Mesendoderm (in vitro differentiated cells): ENCODE results near the gene CMTM5. TPM values are rescaled to one million over a fixed set of nuclear protein-coding genes. Genes with fewer than 3 reads are reported as not detected.

ENCODE experiments used
- DNase-seq: peaks from one replicate; pipeline ENCODE4 v3.0.0; 2013
- H2AK5ac ChIP-seq: 2 replicates; pipeline ENCODE4 v1.6.1; 2013; ENCODE audit warnings: low read length, inconsistent platforms
- H2BK120ac ChIP-seq: 2 replicates; pipeline ENCODE4 v1.6.1; 2013; ENCODE audit warnings: low read depth, mild to moderate bottlenecking, low read length, moderate library complexity, mixed read lengths
- H2BK15ac ChIP-seq: replicated peaks from 2 replicates; pipeline ENCODE4 v1.6.1; 2013; ENCODE audit warnings: low read depth, mild to moderate bottlenecking, moderate library complexity
- H2BK5ac ChIP-seq: 2 replicates; pipeline ENCODE4 v1.6.1; 2013; ENCODE audit warnings: low read length, inconsistent platforms
- H3K18ac ChIP-seq: 2 replicates; pipeline ENCODE4 v1.6.1; 2013; ENCODE audit warnings: mild to moderate bottlenecking, low read length, mixed read lengths
- H3K23ac ChIP-seq: one replicate; pipeline ENCODE4 v1.6.1; 2013; ENCODE audit warnings: low read length
- H3K27ac ChIP-seq: 2 replicates; pipeline ENCODE4 v1.5.1; 2013; ENCODE audit warnings: low read depth, mild to moderate bottlenecking, inconsistent platforms, low read length, moderate library complexity
- H3K27me3 ChIP-seq: 2 replicates; pipeline ENCODE4 v1.6.1; 2013; ENCODE audit warnings: low read length, control low read depth, mild to moderate bottlenecking, inconsistent platforms; ENCODE audit not compliant: insufficient read depth, poor library complexity
- H3K36me3 ChIP-seq: 2 replicates; pipeline ENCODE4 v1.6.1; 2013; ENCODE audit warnings: low read length, inconsistent platforms; ENCODE audit not compliant: control insufficient read depth, insufficient read depth
- H3K4ac ChIP-seq: one replicate; pipeline ENCODE4 v1.6.1; 2013; ENCODE audit warnings: low read depth, mild to moderate bottlenecking, low read length, moderate library complexity
- H3K4me1 ChIP-seq: 2 replicates; pipeline ENCODE4 v1.6.1; 2013; ENCODE audit warnings: low read depth, low read length, inconsistent platforms; ENCODE audit not compliant: control insufficient read depth
- H3K4me2 ChIP-seq: 2 replicates; pipeline ENCODE4 v1.6.1; 2013; ENCODE audit warnings: low read length
- H3K4me3 ChIP-seq: 2 replicates; pipeline ENCODE4 v1.5.1; 2013; ENCODE audit warnings: mild to moderate bottlenecking, low read length
- H3K56ac ChIP-seq: one replicate; pipeline ENCODE4 v1.6.1; 2013; ENCODE audit warnings: low read length
- H3K79me1 ChIP-seq: 2 replicates; pipeline ENCODE4 v1.6.1; 2013; ENCODE audit warnings: low read length, inconsistent platforms
- H3K79me2 ChIP-seq: 2 replicates; pipeline ENCODE4 v1.6.1; 2013; ENCODE audit warnings: mild to moderate bottlenecking, low read length; ENCODE audit not compliant: control insufficient read depth, insufficient read depth
- H3K9ac ChIP-seq: 2 replicates; pipeline ENCODE4 v1.6.1; 2013; ENCODE audit warnings: low read length, inconsistent platforms
- H4K5ac ChIP-seq: one replicate; pipeline ENCODE4 v1.6.1; 2013; ENCODE audit warnings: low read length
- H4K8ac ChIP-seq: one replicate; pipeline ENCODE4 v1.6.1; 2013; ENCODE audit warnings: low read depth, mild to moderate bottlenecking, control low read depth, low read length, moderate library complexity
- WGBS: extraction: QIAGEN DNeasy Blood & Tissue Kit; methylation state at CpG from one replicate; pipeline ENCODE4 v1.1.7; 2013; ENCODE audit warnings: low lambda C conversion rate, missing lambda C conversion rate; ENCODE audit not compliant: insufficient coverage; ENCODE audit errors: extremely low coverage; 5-methylcytosine and 5-hydroxymethylcytosine counted together
- polyA plus RNA-seq, 2 experiments: library from polyadenylated mRNA; stranded (reverse); fragments of 200-250 nt; gene quantifications; one replicate each; pipeline ENCODE4 v1.2.3, GENCODE V29; 2013

The CMTM5 gene, protein sequence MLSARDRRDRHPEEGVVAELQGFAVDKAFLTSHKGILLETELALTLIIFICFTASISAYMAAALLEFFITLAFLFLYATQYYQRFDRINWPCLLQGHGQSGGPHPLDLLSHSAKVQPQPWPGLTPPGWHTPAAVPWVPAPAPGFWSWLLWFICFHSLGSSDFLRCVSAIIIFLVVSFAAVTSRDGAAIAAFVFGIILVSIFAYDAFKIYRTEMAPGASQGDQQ
- 0.06 TPM for polyA plus RNA-seq (2013, experiment 1 of 2)
- 0.06 TPM for polyA plus RNA-seq (2013, experiment 2 of 2)

DNA sequence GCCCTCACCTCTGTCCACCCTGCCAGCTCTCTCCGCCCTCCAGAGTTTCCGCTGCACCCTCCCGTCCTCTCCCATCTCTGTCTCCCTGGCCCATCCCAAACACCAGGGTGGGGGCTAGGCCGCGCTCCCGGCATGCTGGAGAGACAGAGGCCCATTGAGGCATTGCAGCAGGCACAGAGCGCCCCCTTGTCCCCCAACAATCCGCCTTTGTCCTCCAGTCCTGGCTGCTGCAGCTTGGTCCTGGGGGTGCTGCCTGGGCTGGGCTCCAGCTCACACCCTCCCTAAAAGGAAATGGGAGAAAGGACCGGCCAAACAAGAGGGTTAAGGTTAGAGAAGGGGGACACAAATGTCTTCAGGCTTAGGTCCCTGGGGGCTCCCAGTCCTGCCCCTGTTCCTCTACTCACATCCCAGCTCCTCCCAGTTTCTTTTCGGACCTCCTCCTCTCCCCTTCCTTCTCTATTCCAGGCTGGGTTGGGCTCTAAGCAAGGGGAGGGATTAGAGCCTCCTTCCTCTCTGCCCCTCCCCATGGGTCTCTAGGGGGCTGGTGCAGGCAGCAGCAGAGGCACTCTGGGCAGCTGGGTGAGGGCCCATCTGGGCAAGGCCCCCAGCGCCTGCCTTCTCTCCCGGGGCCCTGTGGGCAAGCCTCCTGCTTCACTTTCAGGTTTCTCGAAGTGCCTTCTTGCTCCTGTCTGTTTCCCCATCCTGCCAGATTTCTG is at the start of gene CMTM5:
Gene CMTM5, plus strand, starts transcription at position 565 of the 716 bp plus-strand sequence. CDS start 206 bp downstream, outside the sequence.
- H3K27me3 ChIP-seq: no peaks in the 10 kb centered on the region
- H3K79me1 ChIP-seq: no peaks in the 10 kb centered on the region
- no peak within 1 kb of the TSS for H4K5ac ChIP-seq
- H2AK5ac ChIP-seq: no peak within 1 kb of the TSS
- H3K4me1 ChIP-seq: peaks cover 3% of the 10 kb centered on the region
- no peak within 1 kb of the TSS for H2BK15ac ChIP-seq
- H3K36me3 ChIP-seq: no peaks in the 10 kb centered on the region
- peak within 1 kb of the TSS; percentile 40 for H3K4me2 ChIP-seq
- H3K79me2 ChIP-seq: no peaks in the 10 kb centered on the region
- peak; percentile 76 for DNase-seq
- WGBS: no CpG with 5 or more reads among the region's 13 CpGs
- H3K4me3 ChIP-seq: no peak within 1 kb of the TSS
- H3K9ac ChIP-seq: peak within 1 kb of the TSS; percentile 66
- H4K8ac ChIP-seq: no peak within 1 kb of the TSS
- no peak within 1 kb of the TSS for H2BK120ac ChIP-seq
- H3K18ac ChIP-seq: no peak within 1 kb of the TSS
- H3K27ac ChIP-seq: no peak within 1 kb of the TSS
- H3K56ac ChIP-seq: peak within 1 kb of the TSS; percentile 83
- H3K4ac ChIP-seq: no peak within 1 kb of the TSS
- no peak within 1 kb of the TSS for H3K23ac ChIP-seq
- no peak within 1 kb of the TSS for H2BK5ac ChIP-seq

DNA sequence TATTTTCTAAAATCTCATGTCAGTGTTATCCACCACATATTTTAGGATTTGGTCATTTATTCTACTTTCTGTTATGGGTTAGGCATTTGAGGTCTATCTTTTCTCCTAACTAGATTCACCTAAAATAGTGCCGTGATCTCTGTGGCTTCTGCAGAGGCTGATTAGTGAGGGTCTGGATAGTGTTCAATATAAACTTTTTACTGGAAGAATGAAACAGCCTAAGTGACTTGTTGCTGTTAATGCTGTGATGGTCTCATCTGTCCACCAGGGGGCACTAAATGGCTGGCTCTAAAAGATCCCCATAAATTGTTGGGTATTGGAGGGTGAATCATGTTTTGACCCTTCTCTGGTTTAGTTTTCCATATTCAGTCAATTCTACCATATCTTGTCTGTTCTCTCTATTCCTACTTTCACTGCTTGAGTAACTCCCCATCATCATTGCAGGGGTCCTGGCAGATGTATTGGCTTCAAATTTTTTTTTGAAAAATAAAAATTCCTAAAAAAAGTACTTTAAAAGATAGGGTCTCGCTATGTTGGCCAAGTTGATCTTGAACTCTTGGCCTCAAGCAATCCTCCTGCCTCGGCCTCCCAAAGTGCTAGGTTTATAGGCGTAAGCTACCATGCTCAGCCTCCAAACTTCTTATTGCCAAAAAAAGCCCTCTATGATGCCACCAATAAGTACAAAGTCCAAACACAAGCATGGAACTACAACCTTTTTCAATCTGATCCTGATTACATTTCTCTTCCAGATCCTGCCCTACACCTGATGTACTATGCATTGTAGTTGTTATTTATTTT is 48.7 kb upstream of the CMTM5 start:
- Histone ChIP-seq H4K8ac (no peak overlapping the region), H3K27me3 (no peaks in the 10 kb centered on the region), H3K79me1 (peaks cover 4% of the 10 kb centered on the region), H3K23ac (no peak overlapping the region), H2BK15ac (no peak overlapping the region), H3K9ac (no peak overlapping the region), H3K4me2 (no peak overlapping the region), H3K4me3 (no peak overlapping the region), H3K4ac (no peak overlapping the region), H4K5ac (no peak overlapping the region), H3K36me3 (peaks cover 3% of the 10 kb centered on the region), H2BK120ac (no peak overlapping the region), H3K79me2 (peaks cover 4% of the 10 kb centered on the region), H3K4me1 (no peaks in the 10 kb centered on the region), H3K56ac (no peak overlapping the region), H3K18ac (no peak overlapping the region), H3K27ac (no peak overlapping the region), H2BK5ac (no peak overlapping the region), H2AK5ac (no peak overlapping the region)
- WGBS: no CpG with 5 or more reads among the region's 4 CpGs
- peak; percentile 75 for DNase-seq

DNA sequence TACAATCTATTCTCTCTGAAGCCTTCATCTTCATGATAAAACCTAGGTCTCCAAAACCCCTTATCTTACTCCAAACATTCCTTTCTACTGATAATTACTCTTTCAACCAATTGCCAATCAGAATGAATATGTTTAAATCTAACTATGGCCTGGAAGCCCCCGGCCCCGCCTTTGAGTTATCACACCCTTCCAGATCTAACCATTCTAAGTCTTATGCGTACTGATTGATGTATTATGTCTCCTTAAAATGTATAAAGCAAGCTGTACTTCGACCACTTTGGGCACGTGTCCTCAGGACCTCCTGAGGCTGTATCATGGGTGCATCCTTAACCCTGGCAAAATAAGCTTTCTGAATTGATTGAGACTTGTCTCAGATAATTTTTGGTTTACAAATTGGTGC is 41.2 kb upstream of the CMTM5 start:
- no peak overlapping the region for H4K8ac ChIP-seq
- DNase-seq: no peak
- H4K5ac ChIP-seq: no peak overlapping the region

DNA sequence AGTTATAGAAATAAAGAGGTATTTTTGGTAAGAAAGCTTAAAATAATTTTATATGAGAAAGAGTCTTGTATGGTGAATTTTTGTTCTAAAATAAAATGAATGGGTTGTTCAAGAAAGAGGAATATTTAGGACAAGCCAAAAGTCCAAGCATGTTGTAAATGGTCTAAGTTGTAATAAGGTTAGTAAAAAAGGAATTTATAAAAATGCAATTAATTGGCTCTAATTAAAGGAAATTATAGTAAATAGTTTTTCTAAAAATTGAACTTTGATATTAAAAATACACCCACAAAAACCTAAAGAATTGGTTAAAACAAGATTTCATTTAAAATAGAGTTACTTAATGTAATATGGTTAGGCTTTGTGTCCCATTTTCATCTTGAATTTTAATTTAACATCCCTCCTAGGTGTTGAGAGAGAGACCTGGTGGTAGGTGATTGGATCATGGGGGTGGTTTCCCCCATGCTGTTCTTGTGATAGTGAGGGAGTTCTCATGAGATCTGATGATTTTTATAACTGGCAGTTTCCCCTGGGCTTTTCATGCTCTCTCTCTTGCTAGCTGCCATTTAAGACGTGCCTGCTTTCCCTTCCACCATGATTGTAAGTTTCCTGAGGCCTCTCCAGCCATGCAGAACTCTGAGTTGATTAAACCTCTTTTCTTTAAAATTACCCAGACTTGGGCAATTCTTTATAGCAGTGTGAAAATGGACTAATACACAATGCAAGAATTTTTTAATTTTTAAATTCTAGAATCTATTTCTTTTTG is 37.2 kb upstream of the CMTM5 start:
- Histone ChIP-seq H3K79me1 (no peaks in the 10 kb centered on the region), H2BK5ac (no peak overlapping the region), H3K56ac (no peak overlapping the region), H2BK120ac (no peak overlapping the region), H3K27ac (no peak overlapping the region), H3K23ac (no peak overlapping the region), H3K4me3 (no peak overlapping the region), H3K79me2 (no peaks in the 10 kb centered on the region), H3K4me2 (no peak overlapping the region), H4K8ac (no peak overlapping the region), H3K4ac (no peak overlapping the region), H3K9ac (no peak overlapping the region), H3K36me3 (no peaks in the 10 kb centered on the region), H3K4me1 (no peaks in the 10 kb centered on the region), H3K27me3 (no peaks in the 10 kb centered on the region), H2AK5ac (no peak overlapping the region), H2BK15ac (no peak overlapping the region), H3K18ac (no peak overlapping the region), H4K5ac (no peak overlapping the region)
- peak; percentile 50 for DNase-seq
- WGBS: no CpG with 5 or more reads among the region's 1 CpG

More for the DNA sequence above, 41.2 kb upstream of the CMTM5 start:
- Histone ChIP-seq H3K27ac (no peak overlapping the region), H3K79me2 (no peaks in the 10 kb centered on the region), H3K23ac (no peak overlapping the region), H3K18ac (no peak overlapping the region), H2BK15ac (no peak overlapping the region), H3K79me1 (no peaks in the 10 kb centered on the region), H3K4ac (no peak overlapping the region), H3K27me3 (no peaks in the 10 kb centered on the region), H3K56ac (no peak overlapping the region), H3K4me3 (no peak overlapping the region), H3K9ac (no peak overlapping the region), H2AK5ac (no peak overlapping the region), H3K4me2 (no peak overlapping the region), H3K36me3 (no peaks in the 10 kb centered on the region), H3K4me1 (no peaks in the 10 kb centered on the region), H2BK5ac (no peak overlapping the region), H2BK120ac (no peak overlapping the region)
- no CpG with 5 or more reads among the region's 5 CpGs for WGBS

DNA sequence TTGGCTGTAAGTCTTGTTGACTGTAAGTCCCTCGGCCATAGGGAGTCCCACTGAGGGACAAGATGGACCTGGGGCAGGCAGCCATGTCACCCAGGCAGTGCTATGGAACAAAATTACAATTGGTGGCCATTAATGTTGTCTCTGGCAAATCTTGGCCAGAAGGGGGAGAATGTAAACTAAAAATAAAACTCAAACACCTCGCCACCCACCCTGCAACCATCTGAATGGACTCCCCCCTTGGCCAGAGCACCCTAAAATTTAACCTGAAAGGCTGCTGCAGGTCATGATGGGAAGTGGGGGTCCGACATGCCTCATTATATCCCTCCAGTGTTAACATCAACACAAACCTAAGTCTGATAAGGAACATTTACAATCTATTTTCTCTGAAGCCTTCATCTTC is 32.4 kb upstream of the CMTM5 start:
- no peaks in the 10 kb centered on the region for H3K4me1 ChIP-seq
- no peak overlapping the region for H4K5ac ChIP-seq
- no peak overlapping the region for H2AK5ac ChIP-seq
- H3K9ac ChIP-seq: no peak overlapping the region
- no peak overlapping the region for H3K4me3 ChIP-seq
- DNase-seq: no peak
- no peaks in the 10 kb centered on the region for H3K79me1 ChIP-seq
- H3K56ac ChIP-seq: no peak overlapping the region
- H3K27ac ChIP-seq: no peak overlapping the region
- H3K23ac ChIP-seq: no peak overlapping the region
- no CpG with 5 or more reads among the region's 3 CpGs for WGBS
- H3K4ac ChIP-seq: no peak overlapping the region
- H3K4me2 ChIP-seq: no peak overlapping the region
- H3K36me3 ChIP-seq: no peaks in the 10 kb centered on the region
- H2BK15ac ChIP-seq: no peak overlapping the region
- no peak overlapping the region for H2BK5ac ChIP-seq
- H3K79me2 ChIP-seq: no peaks in the 10 kb centered on the region
- H4K8ac ChIP-seq: no peak overlapping the region
- no peaks in the 10 kb centered on the region for H3K27me3 ChIP-seq
- H3K18ac ChIP-seq: no peak overlapping the region
- H2BK120ac ChIP-seq: no peak overlapping the region
